ENCODE data around the gene PAPPA2.

The PAPPA2 gene

GRCh38 chr1:176854121-176854520 is 391.1 kb downstream of the PAPPA2 start:
- no peaks in the 10 kb centered on the region for H3K27me3 ChIP-seq (ENCODE audit: low read length)
- H3K9me2 ChIP-seq (replicated peaks; ENCODE audit: insufficient read depth, low read length): no peaks in the 10 kb centered on the region
- H4K20me1 ChIP-seq (ENCODE audit: low read depth, low read length): no peaks in the 10 kb centered on the region
- no peak for TF ChIP-seq EZH2phosphoT487 (conservative IDR thresholded peaks at IDR 0.05; ENCODE audit: low read length)
- TF ChIP-seq CTCF (IDR thresholded peaks at IDR 0.05; ENCODE audit: insufficient read depth, low read length, poor library complexity, severe bottlenecking): no peak
- no peak overlapping the region for H3K4me2 ChIP-seq (ENCODE audit: low read depth, low read length, poor library complexity, severe bottlenecking)
- H3K9me3 ChIP-seq (ENCODE audit: insufficient read depth, low read length): no peaks in the 10 kb centered on the region
- no peaks in the 10 kb centered on the region for H3K79me2 ChIP-seq (ENCODE audit: insufficient read depth, low read length)
- H2AFZ ChIP-seq (ENCODE audit: low read depth, low read length, severe bottlenecking): no peak overlapping the region
- H3K27ac ChIP-seq (ENCODE audit: low read depth, low read length): no peak overlapping the region
- no peaks in the 10 kb centered on the region for H3F3A ChIP-seq (ENCODE audit: insufficient read depth)
- H3K4me3 ChIP-seq (ENCODE audit: insufficient read depth, low read length, poor library complexity, severe bottlenecking): no peak overlapping the region
- no peaks in the 10 kb centered on the region for H3K36me3 ChIP-seq (ENCODE audit: low read length)
- H3K9ac ChIP-seq (ENCODE audit: low read length): no peak overlapping the region

- no peaks in the 10 kb centered on the region for H3K79me2 ChIP-seq (ENCODE audit: insufficient read depth, low read length)
- H3K4me2 ChIP-seq (ENCODE audit: low read depth, low read length, poor library complexity, severe bottlenecking): no peak overlapping the region
- H3K27ac ChIP-seq (ENCODE audit: low read depth, low read length): no peak overlapping the region
- no peaks in the 10 kb centered on the region for H3K36me3 ChIP-seq (ENCODE audit: low read length)
- no peaks in the 10 kb centered on the region for H3F3A ChIP-seq (ENCODE audit: insufficient read depth)
- H3K9me3 ChIP-seq (ENCODE audit: insufficient read depth, low read length): no peaks in the 10 kb centered on the region
- H2AFZ ChIP-seq (ENCODE audit: low read depth, low read length, severe bottlenecking): no peak overlapping the region
- H3K27me3 ChIP-seq (ENCODE audit: low read length): no peaks in the 10 kb centered on the region
- TF ChIP-seq CTCF (IDR thresholded peaks at IDR 0.05; ENCODE audit: insufficient read depth, low read length, poor library complexity, severe bottlenecking) (no peak), EZH2phosphoT487 (conservative IDR thresholded peaks at IDR 0.05; ENCODE audit: low read length) (no peak)
- H4K20me1 ChIP-seq (ENCODE audit: low read depth, low read length): no peaks in the 10 kb centered on the region
- H3K9me2 ChIP-seq (replicated peaks; ENCODE audit: insufficient read depth, low read length): no peaks in the 10 kb centered on the region
- no peak overlapping the region for H3K9ac ChIP-seq (ENCODE audit: low read length)
- no peak overlapping the region for H3K4me3 ChIP-seq (ENCODE audit: insufficient read depth, low read length, poor library complexity, severe bottlenecking)
Observed at GRCh38 chr1:176854758-176855745, 392.1 kb downstream of the PAPPA2 start.

DNA sequence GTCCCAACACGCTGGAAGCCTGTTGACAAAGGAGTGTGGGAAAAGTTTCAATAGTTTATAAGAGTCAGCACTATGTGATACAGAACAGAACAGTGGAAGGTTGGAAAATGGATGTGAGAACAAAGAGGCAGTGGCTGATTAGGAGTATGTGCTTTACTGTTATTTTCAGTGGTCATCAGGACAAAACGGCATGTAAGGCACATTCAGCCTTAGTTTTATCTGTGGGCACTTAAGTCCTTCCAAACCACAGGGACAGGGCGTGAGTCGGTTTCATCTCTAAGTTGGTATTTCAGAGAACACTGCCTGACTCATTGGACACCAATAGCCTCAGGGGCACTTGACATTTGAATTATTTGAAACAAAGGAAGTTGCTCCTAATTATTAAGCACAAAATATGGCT is 394.7 kb downstream of the PAPPA2 start:
- H4K20me1 ChIP-seq (ENCODE audit: low read depth, low read length): no peaks in the 10 kb centered on the region
- H3K9ac ChIP-seq (ENCODE audit: low read length): no peak overlapping the region
- H3K79me2 ChIP-seq (ENCODE audit: insufficient read depth, low read length): no peaks in the 10 kb centered on the region
- H3K9me2 ChIP-seq (replicated peaks; ENCODE audit: insufficient read depth, low read length): no peaks in the 10 kb centered on the region
- no peak for TF ChIP-seq CTCF (IDR thresholded peaks at IDR 0.05; ENCODE audit: insufficient read depth, low read length, poor library complexity, severe bottlenecking)
- TF ChIP-seq EZH2phosphoT487 (conservative IDR thresholded peaks at IDR 0.05; ENCODE audit: low read length): no peak
- no peaks in the 10 kb centered on the region for H3K9me3 ChIP-seq (ENCODE audit: insufficient read depth, low read length)
- H3F3A ChIP-seq (ENCODE audit: insufficient read depth): no peaks in the 10 kb centered on the region
- H3K27me3 ChIP-seq (ENCODE audit: low read length): no peaks in the 10 kb centered on the region
- no peak overlapping the region for H3K27ac ChIP-seq (ENCODE audit: low read depth, low read length)
- H3K4me2 ChIP-seq (ENCODE audit: low read depth, low read length, poor library complexity, severe bottlenecking): no peak overlapping the region
- H2AFZ ChIP-seq (ENCODE audit: low read depth, low read length, severe bottlenecking): no peak overlapping the region
- no peak overlapping the region for H3K4me3 ChIP-seq (ENCODE audit: insufficient read depth, low read length, poor library complexity, severe bottlenecking)
- H3K36me3 ChIP-seq (ENCODE audit: low read length): no peaks in the 10 kb centered on the region
